Progenitor cell of endocrine pancreas (in vitro differentiated cells): ENCODE measurements around the gene RAD9B. TPM values are rescaled to one million over a fixed set of nuclear protein-coding genes. Genes with fewer than 3 reads are reported as not detected.

Experiments used
- DNase-seq: peaks from one replicate; pipeline ENCODE4 v3.0.0; 2021; ENCODE audit warnings: low spot score; ENCODE audit not compliant: unreplicated experiment
- H3K27ac Mint-ChIP-seq: 2 replicates; pipeline ENCODE4 v1.8.0; 2021; ENCODE audit warnings: mild to moderate bottlenecking, moderate library complexity, mixed read lengths
- H3K27me3 Mint-ChIP-seq: 2 replicates; pipeline ENCODE4 v1.8.0; 2021; ENCODE audit warnings: mixed read lengths
- H3K36me3 Mint-ChIP-seq: 2 replicates; pipeline ENCODE4 v1.8.0; 2022; ENCODE audit warnings: mixed read lengths; ENCODE audit not compliant: insufficient read depth
- H3K4me1 Mint-ChIP-seq: 2 replicates; pipeline ENCODE4 v1.8.0; 2021; ENCODE audit warnings: low read depth, mixed read lengths
- H3K4me3 Mint-ChIP-seq: 2 replicates; pipeline ENCODE4 v1.8.0; 2021; ENCODE audit warnings: low read depth, mild to moderate bottlenecking, moderate library complexity, mixed read lengths
- H3K9me3 Mint-ChIP-seq: 2 replicates; pipeline ENCODE4 v1.8.0; 2021; ENCODE audit warnings: low read depth, mixed read lengths
- total RNA-seq: library from RNA; stranded (reverse); gene quantifications from 2 replicates; pipeline ENCODE4 v1.2.1, GENCODE V29; 2021
- TF ChIP-seq, protein P1 (sequence below): fragments of 200-600 bp; sonication (generic); IDR thresholded peaks from one replicate; pipeline ENCODE4 v1.5.0; 2021; ENCODE audit warnings: antibody characterized with exemption, mild to moderate bottlenecking; ENCODE audit not compliant: unreplicated experiment

RAD9B gene
- total RNA-seq, 1 donor from 2014 or later, result 0.24 TPM

DNA sequence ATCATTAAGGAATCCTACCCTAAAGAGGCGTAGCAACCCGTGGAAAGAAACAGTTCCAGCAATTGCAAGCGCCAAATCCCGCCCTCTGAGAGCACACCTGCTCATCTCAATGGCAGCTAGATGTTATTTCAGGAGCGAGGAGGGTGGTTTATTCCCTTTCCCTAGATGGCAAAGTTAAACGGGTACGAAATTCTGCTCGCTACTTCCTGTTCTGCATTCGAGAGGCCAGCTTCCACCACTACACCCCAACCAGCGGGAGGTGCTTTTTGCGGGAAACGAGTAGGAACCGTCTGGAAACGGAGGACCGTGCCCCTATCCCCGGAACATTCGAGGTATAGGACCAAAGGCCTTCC lies 756 bp upstream of the RAD9B start:
- Mint-ChIP-seq H3K27ac (peak overlapping the region; percentile 98), H3K27me3 (peaks cover 3% of the 10 kb centered on the region), H3K4me1 (peaks cover 13% of the 10 kb centered on the region), H3K4me3 (peak overlapping the region; percentile 99), H3K36me3 (peaks cover 5% of the 10 kb centered on the region), H3K9me3 (peaks cover 8% of the 10 kb centered on the region)
- TF ChIP-seq, protein P1, sequence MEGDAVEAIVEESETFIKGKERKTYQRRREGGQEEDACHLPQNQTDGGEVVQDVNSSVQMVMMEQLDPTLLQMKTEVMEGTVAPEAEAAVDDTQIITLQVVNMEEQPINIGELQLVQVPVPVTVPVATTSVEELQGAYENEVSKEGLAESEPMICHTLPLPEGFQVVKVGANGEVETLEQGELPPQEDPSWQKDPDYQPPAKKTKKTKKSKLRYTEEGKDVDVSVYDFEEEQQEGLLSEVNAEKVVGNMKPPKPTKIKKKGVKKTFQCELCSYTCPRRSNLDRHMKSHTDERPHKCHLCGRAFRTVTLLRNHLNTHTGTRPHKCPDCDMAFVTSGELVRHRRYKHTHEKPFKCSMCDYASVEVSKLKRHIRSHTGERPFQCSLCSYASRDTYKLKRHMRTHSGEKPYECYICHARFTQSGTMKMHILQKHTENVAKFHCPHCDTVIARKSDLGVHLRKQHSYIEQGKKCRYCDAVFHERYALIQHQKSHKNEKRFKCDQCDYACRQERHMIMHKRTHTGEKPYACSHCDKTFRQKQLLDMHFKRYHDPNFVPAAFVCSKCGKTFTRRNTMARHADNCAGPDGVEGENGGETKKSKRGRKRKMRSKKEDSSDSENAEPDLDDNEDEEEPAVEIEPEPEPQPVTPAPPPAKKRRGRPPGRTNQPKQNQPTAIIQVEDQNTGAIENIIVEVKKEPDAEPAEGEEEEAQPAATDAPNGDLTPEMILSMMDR, result no peak
- no peak for DNase-seq

DNA sequence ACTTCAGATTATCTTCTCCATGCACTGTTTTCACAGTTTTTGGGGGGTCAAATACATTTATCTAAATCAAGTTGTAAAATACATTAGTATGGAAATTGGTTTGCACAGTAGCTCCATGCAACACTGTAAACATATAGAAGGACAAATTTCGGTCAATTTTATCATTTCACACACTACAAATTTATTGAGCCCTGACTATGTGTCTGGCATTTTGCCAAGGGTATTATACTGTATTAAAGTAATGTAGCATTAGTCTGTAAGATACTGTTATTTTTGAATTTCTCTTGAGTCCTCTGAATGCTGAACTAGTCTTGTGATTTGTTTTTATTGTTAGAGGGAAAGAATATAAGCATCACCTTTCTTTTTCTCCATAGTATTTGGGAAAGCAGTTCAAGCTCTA lies 1.3 kb downstream of the RAD9B start:
- H3K4me1 Mint-ChIP-seq, result peaks cover 13% of the 10 kb centered on the region
- no peak for DNase-seq
- H3K27ac Mint-ChIP-seq, result no peak overlapping the region
- peaks cover 3% of the 10 kb centered on the region for H3K27me3 Mint-ChIP-seq
- H3K9me3 Mint-ChIP-seq, result peaks cover 8% of the 10 kb centered on the region
- H3K4me3 Mint-ChIP-seq, result peak overlapping the region; percentile 33
- peaks cover 5% of the 10 kb centered on the region for H3K36me3 Mint-ChIP-seq
- TF ChIP-seq, protein P1, result no peak

DNA sequence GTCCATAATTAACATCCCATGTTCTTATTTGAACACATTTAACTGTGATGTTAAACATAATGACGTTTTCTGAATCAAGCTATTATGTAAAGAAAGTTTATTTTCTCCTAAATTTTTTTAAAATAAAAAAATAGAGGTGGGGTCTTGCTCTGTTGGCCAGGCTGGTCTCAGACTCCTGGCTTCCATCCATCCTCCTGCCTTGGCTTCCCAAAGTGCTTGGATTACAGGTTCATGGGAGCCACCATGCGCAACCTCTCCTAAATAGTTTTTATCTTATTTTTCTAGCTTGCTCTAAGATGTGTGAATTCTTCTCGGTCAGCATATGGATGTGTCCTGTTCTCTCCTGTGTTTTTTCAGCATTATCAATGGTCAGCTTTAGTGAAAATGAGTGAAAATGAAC lies 3.2 kb downstream of the RAD9B start:
- peaks cover 10% of the 10 kb centered on the region for H3K4me1 Mint-ChIP-seq
- peaks cover 8% of the 10 kb centered on the region for H3K9me3 Mint-ChIP-seq
- no peak overlapping the region for H3K27ac Mint-ChIP-seq
- peaks cover 5% of the 10 kb centered on the region for H3K36me3 Mint-ChIP-seq
- peaks cover 8% of the 10 kb centered on the region for H3K27me3 Mint-ChIP-seq
- no peak overlapping the region for H3K4me3 Mint-ChIP-seq
- TF ChIP-seq, protein P1, result no peak
- no peak for DNase-seq

DNA sequence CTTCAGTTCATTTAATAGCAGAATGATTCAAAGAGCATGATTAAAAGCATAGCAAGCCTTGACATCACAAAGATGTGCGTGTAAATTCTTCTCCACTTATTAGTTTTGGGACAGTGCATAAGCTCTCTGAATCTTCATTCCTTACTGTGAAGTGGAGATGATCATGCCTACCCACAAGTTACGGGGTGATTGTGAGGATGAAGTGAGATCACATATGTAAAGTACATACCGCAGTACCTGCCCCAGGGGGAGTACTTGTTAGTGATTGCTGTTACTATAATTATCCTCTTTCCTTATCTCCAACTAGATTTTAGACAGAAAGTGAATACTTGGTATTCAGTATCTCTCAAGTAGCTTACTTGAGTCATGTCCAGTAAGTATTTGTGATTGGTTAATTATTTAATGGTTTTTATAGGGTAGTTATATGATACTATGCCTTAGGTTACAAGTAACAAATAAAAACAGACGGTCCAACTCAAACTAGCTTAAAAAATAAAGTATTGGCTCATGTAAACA lies 6.0 kb downstream of the RAD9B start:
- no peak for DNase-seq
- Mint-ChIP-seq H3K4me1 (no peaks in the 10 kb centered on the region), H3K9me3 (no peaks in the 10 kb centered on the region), H3K27ac (no peak overlapping the region), H3K4me3 (no peak overlapping the region), H3K27me3 (peaks cover 11% of the 10 kb centered on the region), H3K36me3 (no peaks in the 10 kb centered on the region)
- TF ChIP-seq, protein P1, result no peak

DNA sequence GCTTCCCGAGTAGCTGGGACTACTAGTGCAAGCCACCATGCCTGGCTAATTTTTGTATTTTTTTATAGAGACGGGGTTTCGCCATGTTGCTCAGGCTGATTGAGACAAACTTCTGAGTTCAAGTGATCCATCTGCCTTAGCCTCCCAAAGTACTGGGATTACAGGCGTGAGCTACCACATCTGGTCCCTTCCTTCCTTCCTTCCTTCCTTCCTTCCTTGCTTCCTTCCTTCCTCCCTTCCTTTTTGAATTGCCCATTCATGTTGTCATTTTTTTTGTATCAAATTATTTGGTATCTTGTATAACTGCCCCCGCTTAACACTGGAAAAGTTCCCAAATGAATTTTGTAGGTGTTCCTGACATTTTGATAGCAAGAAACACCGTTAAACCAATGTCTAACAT lies 11.7 kb downstream of the RAD9B start:
- Mint-ChIP-seq H3K4me1 (no peaks in the 10 kb centered on the region), H3K9me3 (no peaks in the 10 kb centered on the region), H3K36me3 (no peaks in the 10 kb centered on the region), H3K27ac (no peak overlapping the region), H3K27me3 (peaks cover 14% of the 10 kb centered on the region), H3K4me3 (no peak overlapping the region)
- DNase-seq, result no peak
- TF ChIP-seq, protein P1, result no peak
